HG02759 (cell line): ENCODE measurements around the gene PLEKHG4B.
A peak's percentile ranks its signal among the peaks of the same experiment; 100 is the strongest.
"Not testable (repeated sequence)": the region's sequence is repeated elsewhere in the genome, so short reads cannot be mapped to it uniquely, and the experiment has no call there.

Source experiments
- ATAC-seq: cut with Tn5 transposase; IDR thresholded peaks from one replicate; pipeline ENCODE4 v1.9.1; 2021; ENCODE audit warnings: mild to moderate bottlenecking, moderate library complexity; ENCODE audit not compliant: unreplicated experiment

PLEKHG4B gene

DNA sequence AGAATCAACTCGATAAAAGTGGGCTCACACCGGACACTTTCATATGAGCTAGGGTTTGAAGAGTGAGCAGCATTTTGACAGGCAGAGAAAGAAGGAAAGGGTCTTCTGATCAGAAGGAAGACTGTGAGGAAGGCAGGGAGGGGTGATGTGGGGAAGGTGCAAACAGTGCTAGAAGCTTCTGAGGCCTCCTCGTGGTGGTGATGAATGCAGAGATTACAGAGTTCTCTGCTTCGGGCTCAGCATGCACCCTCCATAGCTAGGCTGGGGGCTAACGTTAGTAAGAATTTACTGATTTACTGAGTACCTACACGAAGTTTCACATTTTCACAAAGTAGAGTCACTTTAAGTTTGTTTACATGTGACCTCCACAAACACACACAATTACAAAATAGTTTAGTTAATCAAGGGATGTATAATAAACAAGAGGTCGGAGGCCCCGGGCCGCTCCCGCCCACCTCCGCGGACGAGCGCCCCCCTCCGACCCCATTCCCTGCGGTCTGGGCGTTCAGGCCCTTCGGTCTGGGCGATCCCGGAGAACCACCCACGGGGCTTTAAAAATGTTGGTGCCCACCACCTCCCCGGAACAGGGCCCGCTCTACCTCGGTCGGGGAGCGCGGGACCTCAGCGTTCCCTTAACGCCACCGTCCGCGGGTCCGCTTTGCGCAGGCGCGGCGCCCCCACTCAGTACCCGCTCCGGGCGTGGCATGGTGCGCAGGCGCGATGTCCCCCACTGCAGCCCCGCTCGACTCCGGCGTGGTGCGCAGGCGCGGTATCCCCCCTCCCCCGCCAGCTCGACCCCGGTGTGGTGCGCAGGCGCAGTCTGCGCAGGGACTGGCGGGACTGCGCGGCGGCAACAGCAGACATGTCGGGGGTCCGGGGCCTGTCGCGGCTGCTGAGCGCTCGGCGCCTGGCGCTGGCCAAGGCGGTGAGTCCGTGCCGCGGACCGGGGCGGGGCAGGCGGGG lies 125.8 kb downstream of the PLEKHG4B start, which contains the start of the genes CCDC127 and SDHA:
Gene CCDC127 (minus strand): TSS at position 660 of the 963 bp plus-strand sequence. CDS start 1,304 bp downstream, outside the sequence.
Gene SDHA (plus strand): TSS at position 827 of the 963 bp plus-strand sequence. CDS start 36 bp downstream, at position 863.
- ATAC-seq = peak; percentile 78

- peak; percentile 27 for ATAC-seq
These were observed 126.7 kb downstream of the PLEKHG4B start for GRCh38 chr5:218457-219291.

DNA sequence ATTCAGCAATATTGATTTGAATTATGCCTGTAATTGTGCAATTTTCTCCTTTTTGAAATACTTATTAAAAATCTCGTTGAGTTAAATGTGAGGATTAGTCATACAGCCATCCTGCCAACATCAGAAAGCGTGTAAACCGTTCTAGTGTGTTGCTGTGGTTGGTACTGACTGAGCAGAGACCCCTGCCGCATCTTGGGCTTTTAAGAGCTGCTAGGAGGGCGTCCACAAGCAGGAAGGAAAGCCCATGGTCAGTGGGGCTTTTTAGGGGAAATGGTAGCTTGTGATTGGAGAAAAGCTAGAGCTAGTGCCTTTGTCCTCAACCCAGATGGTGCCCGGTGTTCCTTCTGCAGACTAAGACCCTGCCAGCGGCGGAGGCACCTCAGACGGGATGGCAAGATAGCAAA lies 127.5 kb downstream of the PLEKHG4B start:
- no peak for ATAC-seq

- ATAC-seq = no peak
These were observed 128.0 kb downstream of the PLEKHG4B start for GRCh38 chr5:219991-220390.

GRCh38 chr5:222951-223715 lies 131.2 kb downstream of the PLEKHG4B start:
- ATAC-seq = not testable (repeated sequence)

DNA sequence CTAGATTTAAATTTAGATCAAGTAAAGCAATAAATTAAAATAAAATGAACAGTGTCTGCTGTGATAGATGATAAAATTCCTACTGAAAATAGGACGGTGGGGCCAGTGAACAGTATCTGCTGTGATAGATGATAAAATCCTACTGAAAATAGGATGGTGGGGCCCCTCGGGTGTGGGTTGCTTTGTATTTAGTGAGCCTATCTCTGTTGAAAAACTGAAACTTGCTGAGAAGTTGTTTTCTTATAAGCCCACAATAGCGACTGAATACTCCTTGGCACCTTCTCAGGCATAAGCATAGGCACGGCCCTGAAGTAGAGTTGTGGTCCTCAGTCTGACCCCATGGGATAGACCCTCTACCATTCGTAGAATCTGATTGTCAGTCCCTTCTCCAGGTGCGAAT lies 131.8 kb downstream of the PLEKHG4B start:
- no peak for ATAC-seq

DNA sequence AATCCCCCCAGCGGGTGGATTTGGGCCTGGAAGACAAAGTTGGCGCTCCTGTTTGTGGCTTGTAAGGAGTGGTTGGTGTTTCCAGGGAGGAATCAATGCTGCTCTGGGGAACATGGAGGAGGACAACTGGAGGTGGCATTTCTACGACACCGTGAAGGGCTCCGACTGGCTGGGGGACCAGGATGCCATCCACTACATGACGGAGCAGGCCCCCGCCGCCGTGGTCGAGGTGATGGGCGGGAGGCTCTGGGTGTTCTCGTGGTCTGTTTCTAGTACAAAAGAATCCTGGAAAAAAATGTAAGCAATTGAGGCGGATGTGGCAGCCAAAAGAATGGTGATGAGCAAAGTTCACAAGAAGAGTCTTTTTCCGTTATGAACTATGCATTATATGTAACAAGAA lies 133.4 kb downstream of the PLEKHG4B start:
- no peak for ATAC-seq

- not testable (repeated sequence) for ATAC-seq
These were observed 135.4 kb downstream of the PLEKHG4B start for GRCh38 chr5:227375-227774.

DNA sequence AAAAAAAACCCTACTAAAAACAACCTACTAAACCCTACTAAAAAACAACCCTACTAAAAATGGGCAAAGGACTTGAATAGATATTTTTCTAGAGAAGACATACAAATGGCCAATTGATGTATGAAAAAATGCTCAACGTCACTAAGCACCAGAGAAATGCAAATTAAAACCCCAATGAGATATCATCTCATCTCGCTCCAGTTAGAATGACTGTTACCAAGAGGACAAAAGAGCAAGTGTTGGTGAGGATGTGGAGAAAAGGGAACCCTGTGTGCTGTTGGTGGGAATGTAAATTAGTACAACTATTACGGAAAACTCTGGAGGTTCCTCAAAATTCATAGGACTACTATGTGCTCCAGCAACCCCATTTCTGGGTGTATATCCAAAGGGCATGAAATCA lies 136.9 kb downstream of the PLEKHG4B start:
- ATAC-seq = no peak

DNA sequence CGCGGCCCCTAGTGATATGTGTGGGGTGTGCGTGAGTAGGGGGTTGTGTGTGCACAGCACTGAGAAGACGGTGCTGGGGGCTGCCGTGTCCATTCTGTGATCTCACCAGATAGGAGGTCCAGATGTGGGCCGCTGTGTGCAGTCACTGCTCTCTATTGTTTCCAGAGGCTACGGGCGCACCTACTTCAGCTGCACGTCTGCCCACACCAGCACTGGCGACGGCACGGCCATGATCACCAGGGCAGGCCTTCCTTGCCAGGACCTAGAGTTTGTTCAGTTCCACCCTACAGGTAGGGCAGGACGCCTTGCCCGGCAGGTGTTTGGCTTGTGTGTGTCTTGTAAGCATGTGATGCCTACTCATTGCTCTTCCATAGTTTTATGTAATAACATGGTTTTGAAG lies 138.7 kb downstream of the PLEKHG4B start:
- no peak for ATAC-seq

DNA sequence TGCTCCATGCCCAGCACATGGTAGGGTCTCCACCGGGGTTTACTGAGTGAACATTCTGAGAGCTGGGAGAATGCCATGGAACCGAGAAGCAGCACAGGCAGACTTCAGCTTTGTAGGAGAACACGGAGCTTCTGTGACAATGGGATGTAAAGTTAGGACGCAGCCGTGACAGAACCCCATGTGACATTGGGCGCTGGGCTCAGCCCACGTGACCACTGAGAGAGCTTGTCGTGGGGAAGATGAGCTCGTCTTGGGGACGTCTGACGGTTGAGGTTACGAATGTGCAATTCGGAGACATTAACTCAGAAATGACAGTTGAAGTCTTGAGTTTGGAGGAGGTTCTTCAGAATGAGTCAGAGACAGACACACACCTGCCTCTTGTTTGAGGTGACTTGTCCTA lies 139.7 kb downstream of the PLEKHG4B start:
- no peak for ATAC-seq

GRCh38 chr5:233426-233825 lies 141.5 kb downstream of the PLEKHG4B start:
- ATAC-seq = not testable (repeated sequence)

DNA sequence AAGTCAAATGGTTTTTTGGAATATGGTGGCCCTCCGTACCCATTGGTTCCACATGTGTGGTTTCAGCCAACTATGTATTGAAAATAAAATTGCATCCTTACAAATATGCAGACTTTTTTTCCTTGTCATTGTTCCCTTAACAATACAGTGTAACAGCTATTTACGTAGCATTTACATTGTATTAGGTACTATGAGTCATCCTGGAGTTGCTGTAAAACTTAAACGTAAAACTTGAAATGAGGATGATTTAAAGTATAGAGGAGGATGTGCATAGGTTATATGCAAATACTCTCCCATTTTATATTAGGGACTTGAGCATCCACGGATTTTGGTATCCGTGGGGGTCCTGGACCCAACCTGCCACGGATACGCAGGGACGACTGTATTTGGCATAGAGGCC lies 142.5 kb downstream of the PLEKHG4B start:
- no peak for ATAC-seq

GRCh38 chr5:235527-235926 lies 143.6 kb downstream of the PLEKHG4B start:
- ATAC-seq = not testable (repeated sequence)

- ATAC-seq = not testable (repeated sequence)
These were observed 146.0 kb downstream of the PLEKHG4B start for GRCh38 chr5:237931-238330.
